ENCODE measurements around the gene DSN1. TPM values are rescaled to one million over a fixed set of nuclear protein-coding genes. Genes with fewer than 3 reads are reported as not detected.

Gene DSN1
- total RNA-seq, 1 donor from 2014 or later = 14.0 TPM

- no peak overlapping the region for H3K27ac Mint-ChIP-seq
- H3K27me3 Mint-ChIP-seq = no peaks in the 10 kb centered on the region
- DNase-seq (no peak), ATAC-seq (ENCODE audit: low read depth) (no peak)
- CTCF ChIA-PET = no interaction called here
- no peaks in the 10 kb centered on the region for H3K9me3 Mint-ChIP-seq
- H3K4me3 Mint-ChIP-seq = no peak overlapping the region
- POLR2A ChIA-PET = no interaction called here
- intact Hi-C loops (cut with micrococcal nuclease) = no loop called here
- TF ChIP-seq CTCF (IDR thresholded peaks at IDR 0.05) = no peak
- peaks cover 23% of the 10 kb centered on the region for H3K4me1 Mint-ChIP-seq
- peaks cover 24% of the 10 kb centered on the region for H3K36me3 Mint-ChIP-seq (ENCODE audit: low read depth)
These were observed 12.4 kb downstream of the DSN1 start for GRCh38 chr20:36761125-36761524.

DNA sequence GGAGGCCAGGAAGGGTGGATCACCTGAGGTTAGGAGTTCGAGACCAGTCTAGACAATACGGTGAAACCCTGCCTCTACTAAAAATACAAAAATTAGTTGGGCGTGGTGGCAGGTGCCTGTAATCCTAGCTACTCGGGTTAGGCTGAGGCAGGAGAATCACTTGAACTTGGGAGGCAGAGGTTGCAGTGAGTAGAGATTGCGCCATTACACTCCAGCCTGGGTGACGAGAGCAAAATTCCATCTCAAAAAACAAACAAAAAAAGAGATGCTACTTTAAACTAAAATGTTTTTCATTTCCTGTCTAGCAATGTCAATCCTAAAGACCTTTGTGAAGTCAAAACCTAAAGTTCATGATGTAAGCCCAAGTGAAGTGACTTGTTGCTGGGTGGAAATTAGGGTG, 12.9 kb downstream of the DSN1 start:
- H3K27ac Mint-ChIP-seq = no peak overlapping the region

DNA sequence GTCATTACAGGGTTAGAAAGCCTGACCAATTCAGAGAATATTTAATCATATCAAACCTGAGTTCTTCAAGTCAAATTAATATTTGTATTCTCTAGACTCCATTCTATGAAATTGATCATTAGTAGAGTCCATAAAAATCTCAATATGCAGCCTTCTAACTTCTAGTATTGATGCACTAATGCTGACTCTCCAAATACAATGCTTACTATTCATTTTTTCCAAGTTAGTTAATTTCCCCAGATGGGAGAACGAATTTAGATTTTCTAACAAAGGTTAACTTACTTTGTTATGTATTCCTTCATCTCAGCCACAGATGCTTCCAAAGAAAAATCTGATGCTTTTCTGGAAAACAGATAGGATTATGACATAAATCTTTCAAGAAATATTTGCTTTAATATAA, 15.3 kb downstream of the DSN1 start:
- no peak for ATAC-seq (ENCODE audit: low read depth)
- Mint-ChIP-seq H3K36me3 (ENCODE audit: low read depth) (peaks cover 38% of the 10 kb centered on the region), H3K4me3 (no peak overlapping the region), H3K4me1 (peaks cover 33% of the 10 kb centered on the region), H3K27me3 (no peaks in the 10 kb centered on the region), H3K27ac (peak overlapping the region; percentile 97), H3K9me3 (no peaks in the 10 kb centered on the region)
- TF ChIP-seq CTCF (IDR thresholded peaks at IDR 0.05) = no peak
- POLR2A ChIA-PET = interaction anchor here (1.2 to 2.2 kb wide), 4 partner anchors 12 to 337 kb away, joined by 4 to 16 read pairs (median 6); partner anchors contain the start of genes DSN1 and NDRG3
- no peak for DNase-seq
- CTCF ChIA-PET = interaction anchor here (3.9 kb wide), 1 partner anchor 16 kb away, joined by 11 read pairs; the partner anchor contains the start of gene DSN1
- intact Hi-C loops (cut with micrococcal nuclease) = no loop called here

More for the DNA sequence above, 12.9 kb downstream of the DSN1 start:
- ATAC-seq (ENCODE audit: low read depth) = no peak
- POLR2A ChIA-PET = interaction anchor here (0.7 kb wide), 1 partner anchor 165 kb away, joined by 3 read pairs; no protein-coding TSS in a partner anchor
- no peaks in the 10 kb centered on the region for H3K27me3 Mint-ChIP-seq
- H3K4me1 Mint-ChIP-seq = peaks cover 24% of the 10 kb centered on the region
- intact Hi-C loops (cut with micrococcal nuclease) = no loop called here
- CTCF ChIA-PET = no interaction called here
- H3K9me3 Mint-ChIP-seq = no peaks in the 10 kb centered on the region
- no peak overlapping the region for H3K4me3 Mint-ChIP-seq
- no peak for TF ChIP-seq CTCF (IDR thresholded peaks at IDR 0.05)
- DNase-seq = no peak
- H3K36me3 Mint-ChIP-seq (ENCODE audit: low read depth) = peaks cover 26% of the 10 kb centered on the region

GRCh38 chr20:36756496-36756895, 17.1 kb downstream of the DSN1 start:
- no peaks in the 10 kb centered on the region for H3K27me3 Mint-ChIP-seq
- H3K4me3 Mint-ChIP-seq = no peak overlapping the region
- ChIA-PET POLR2A (interaction anchor here (2.2 kb wide), 1 partner anchor 10 kb away, joined by 16 read pairs; the partner anchor contains the start of gene NDRG3), CTCF (interaction anchor here (2.6 to 3.9 kb wide), 3 partner anchors 17 to 553 kb away, joined by 11 to 13 read pairs (median 12); partner anchors contain the start of gene DSN1)
- ATAC-seq (ENCODE audit: low read depth) = no peak
- no peaks in the 10 kb centered on the region for H3K9me3 Mint-ChIP-seq
- peaks cover 33% of the 10 kb centered on the region for H3K4me1 Mint-ChIP-seq
- DNase-seq = no peak
- intact Hi-C loops (cut with micrococcal nuclease) = no loop called here
- H3K27ac Mint-ChIP-seq = peak overlapping the region; percentile 97
- TF ChIP-seq CTCF (IDR thresholded peaks at IDR 0.05) = no peak
- peaks cover 53% of the 10 kb centered on the region for H3K36me3 Mint-ChIP-seq (ENCODE audit: low read depth)

DNA sequence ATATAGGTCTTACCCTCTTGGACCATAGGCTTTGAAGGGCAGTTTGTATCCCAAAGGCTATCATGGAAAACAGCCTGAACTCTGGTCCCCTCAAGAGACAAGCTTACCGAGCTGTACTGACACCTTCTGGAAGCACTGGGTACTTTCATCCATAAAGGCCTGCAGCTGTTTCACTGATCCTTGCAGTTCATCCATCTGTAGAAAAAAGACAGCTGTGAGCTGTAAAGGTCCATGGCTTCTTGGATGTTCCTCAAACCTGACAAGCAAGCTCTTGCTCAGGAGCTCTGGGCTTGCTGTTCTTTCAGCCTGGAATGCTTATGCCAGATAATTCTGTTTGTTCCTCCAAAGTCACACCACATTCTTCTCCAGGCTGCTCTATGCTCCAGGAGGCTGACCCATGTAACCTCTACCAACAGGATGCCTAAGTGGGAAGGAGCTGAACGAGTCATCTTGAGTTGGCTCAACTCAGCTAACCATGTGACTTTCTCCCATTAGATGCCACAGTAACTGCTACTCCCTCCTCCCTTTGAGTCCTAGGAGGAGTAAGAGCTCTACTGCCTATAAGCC, 18.8 kb downstream of the DSN1 start:
- Mint-ChIP-seq H3K4me3 (no peak overlapping the region), H3K27me3 (no peaks in the 10 kb centered on the region), H3K4me1 (peaks cover 33% of the 10 kb centered on the region), H3K27ac (peak overlapping the region; percentile 61), H3K9me3 (no peaks in the 10 kb centered on the region), H3K36me3 (ENCODE audit: low read depth) (peaks cover 52% of the 10 kb centered on the region)
- ChIA-PET CTCF (interaction anchor here (0.7 to 3.9 kb wide), 17 partner anchors 8 to 551 kb away, joined by 3 to 17 read pairs (median 6); partner anchors contain the start of genes DSN1, NDRG3 and RAB5IF), POLR2A (interaction anchor here (0.6 to 1.1 kb wide), 5 partner anchors 9 to 272 kb away, joined by 3 to 8 read pairs (median 3); partner anchors contain the start of genes NDRG3 and RAB5IF)
- intact Hi-C loops (cut with micrococcal nuclease) = loop anchor here (1.0 kb wide), 3 partner anchors 142 to 552 kb away; no protein-coding TSS in a partner anchor
- ATAC-seq (ENCODE audit: low read depth) = peak; percentile 60
- no peak for DNase-seq
- TF ChIP-seq CTCF (IDR thresholded peaks at IDR 0.05) = no peak

Data from activated B cell treated with CpG ODN at 0.5 μM for 24 hours (primary cell).